Right renal pelvis (tissue), 4 donors: ENCODE data around the gene GTF3A. TPM values are rescaled to one million over a fixed set of nuclear protein-coding genes. Genes with fewer than 3 reads are reported as not detected.

ENCODE experiments used
- DNase-seq, 4 donors: peaks; one replicate each; pipeline ENCODE4 v3.0.0-alpha.2; 2013; ENCODE audit warnings: low read depth in 4 of 4, low spot score in 3 of 4, missing footprints in 1 of 4
- polyA plus RNA-seq, 4 donors: library from polyadenylated mRNA; unstranded; fragments of 120-200 nt; gene quantifications; one replicate each; pipeline ENCODE4 v1.2.1, GENCODE V29; 2013; ENCODE audit not compliant: insufficient read length in 4 of 4

GTF3A gene
- polyA plus RNA-seq, 4 donors, result 79.2 to 98.2 (median 88.1) TPM

DNA sequence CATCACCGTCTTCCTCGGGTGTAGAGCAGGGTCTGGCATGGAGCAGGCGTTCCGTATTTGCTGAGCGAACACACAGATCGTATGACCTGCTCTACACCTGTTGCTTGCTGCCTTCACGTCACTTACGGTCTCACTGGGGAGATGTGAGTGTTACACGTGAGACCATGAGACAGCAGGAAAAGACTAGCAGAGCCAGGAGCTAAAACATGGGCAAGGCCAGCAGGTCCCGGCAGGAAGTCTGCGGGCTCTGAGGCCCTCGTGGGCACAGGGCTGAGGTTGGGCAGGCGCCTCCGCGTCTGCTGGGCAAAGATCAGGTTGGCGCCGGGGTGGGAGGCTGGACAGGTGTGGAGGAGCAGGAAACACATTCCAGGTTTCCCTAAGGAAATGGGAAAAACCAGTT, 19.7 kb upstream of the GTF3A start:
- no peak for DNase-seq

DNA sequence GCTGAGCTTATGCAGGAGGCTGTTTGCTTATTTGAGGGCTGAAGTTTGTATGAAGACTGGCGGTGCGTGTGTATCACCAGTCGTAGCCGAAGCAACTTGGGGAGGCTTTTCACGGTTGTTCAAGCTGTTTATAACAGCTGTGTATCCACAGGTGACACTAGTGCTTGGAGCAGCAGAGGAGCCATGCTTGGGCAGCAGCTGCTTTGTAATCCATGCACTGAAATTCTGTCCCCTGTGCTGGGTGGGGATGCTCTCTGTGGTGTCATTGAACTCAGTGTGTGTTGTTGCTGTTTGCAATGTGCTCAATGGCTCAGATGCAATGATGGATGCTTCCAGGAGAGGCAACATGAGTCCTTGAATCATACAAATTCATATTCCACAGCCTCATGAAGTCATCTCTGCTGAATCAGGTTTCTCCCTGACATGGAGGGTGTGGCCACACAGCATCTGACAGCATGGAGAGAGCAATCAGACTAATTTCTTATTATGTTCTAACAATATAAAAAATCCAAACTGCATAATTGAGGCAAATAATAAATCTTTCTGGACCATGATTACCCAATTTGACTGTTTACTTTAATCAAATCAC, 18.8 kb upstream of the GTF3A start:
- DNase-seq, result no peak

- DNase-seq, result no peak
Measured at GRCh38 chr13:27406178-27406939, 18.1 kb upstream of the GTF3A start.

GRCh38 chr13:27408074-27408473, 16.3 kb upstream of the GTF3A start:
- DNase-seq, result no peak

DNA sequence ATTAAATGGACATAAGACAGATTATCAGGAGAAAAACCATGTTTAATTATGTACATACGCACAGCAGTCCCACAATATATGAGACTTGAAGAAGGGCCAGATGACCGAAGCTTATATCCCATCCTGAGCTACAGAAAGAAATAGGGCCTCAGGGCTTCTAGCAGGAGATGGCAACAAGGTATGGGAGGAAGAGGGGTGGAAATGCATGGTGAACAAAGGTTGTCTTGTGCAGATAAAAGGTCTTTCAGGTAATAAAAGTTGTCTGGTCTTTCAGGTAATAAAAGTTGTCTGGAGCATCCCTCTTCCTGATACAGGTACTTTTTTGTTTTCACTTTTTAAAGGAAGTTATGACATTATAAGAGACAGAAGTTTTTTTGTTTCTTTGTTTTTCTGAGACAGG, 15.4 kb upstream of the GTF3A start:
- no peak for DNase-seq

DNA sequence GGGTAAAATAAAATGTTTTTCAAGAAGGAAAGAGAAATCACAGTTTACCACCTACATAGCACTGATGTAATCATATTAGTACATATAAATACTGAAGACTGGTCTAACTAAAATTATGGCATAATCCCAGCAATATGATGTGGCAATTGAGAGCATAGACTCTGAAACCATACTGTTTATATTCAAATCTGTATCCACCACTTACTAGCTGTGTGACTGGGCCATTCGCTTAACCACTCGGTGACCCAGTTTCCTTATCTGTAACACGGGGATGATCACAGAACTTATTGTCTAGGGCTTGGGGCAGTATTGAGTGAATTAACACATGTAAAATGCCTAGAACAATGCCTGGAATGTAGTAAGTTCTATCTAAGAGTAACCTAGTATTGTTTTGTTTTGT, 13.1 kb upstream of the GTF3A start:
- DNase-seq, result no peak

DNA sequence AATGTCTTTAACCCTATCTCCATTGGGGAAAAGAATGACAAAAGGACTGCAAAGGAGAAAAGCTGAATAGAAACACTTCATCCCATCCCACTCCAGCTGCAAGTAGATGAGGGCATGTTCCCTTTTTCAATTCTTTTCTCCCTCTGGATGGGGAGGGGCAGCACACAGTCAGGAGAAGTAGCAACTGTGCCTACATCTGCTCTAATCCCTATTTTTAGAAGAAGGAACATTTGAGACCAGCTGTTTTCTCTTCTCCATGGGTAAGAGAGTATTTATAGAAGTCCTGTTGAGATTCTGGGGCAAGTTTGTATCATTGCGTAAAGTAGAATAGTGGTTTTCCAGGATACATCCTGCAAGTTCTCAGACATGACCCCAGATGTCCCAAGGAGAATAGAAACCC, 9.3 kb upstream of the GTF3A start:
- DNase-seq, result no peak

DNA sequence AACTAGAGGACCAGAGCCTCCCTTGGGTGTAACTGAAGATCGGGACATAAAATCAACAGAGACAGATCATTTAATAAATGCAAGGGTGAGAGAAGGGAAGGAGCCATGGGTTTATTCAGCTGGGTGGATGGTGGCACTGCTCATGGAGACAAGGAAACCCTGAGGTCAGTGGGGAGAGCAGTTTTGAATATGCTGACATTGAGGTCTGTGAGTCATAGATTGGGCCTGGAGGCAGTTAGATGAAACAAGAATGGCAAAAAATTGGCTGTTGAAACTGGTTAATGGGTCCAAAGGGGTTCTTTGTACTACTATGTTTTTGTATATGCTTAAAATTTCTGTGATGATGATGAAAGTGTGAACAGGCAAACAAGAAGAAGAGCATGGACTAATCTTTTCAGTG, 5.1 kb upstream of the GTF3A start:
- DNase-seq, result no peak

DNA sequence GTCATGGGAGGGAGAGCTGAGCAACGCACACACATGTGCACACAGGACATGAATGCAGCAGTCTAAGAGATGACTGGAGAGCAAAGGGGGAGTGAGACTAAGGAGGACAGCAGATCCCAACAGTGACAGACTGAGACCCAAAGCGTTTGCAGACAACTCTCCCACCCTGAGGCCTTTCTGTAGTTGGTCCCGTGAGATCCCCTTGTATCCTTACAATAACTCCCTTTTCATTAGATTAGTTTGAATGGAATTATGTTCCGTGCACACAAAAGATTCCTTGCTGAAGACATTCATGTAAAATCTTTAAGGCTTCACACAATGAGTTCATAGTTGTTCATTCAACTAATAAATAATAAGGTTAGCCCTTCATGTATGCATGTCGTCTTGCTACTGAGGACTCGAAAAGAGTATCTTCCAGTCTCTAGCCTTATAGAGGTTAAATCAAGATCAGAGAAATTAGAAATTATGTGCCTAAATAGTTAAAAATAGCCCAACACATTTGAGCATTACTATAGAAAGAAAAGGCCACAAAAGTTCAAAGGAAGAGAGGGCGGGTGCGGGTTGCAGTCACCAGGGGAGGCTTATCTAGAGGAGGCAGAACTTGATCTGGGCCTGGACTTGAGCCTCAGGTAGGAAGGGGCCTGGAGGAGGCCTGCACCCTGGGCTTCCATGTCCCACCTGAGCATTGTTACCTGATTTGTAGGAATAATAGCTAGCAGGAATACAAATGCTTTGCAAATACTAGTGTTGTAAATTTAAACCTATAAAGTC, 3.1 kb upstream of the GTF3A start:
- no peak for DNase-seq

GRCh38 chr13:27423333-27423732, 1.1 kb upstream of the GTF3A start:
- DNase-seq, result no peak

DNA sequence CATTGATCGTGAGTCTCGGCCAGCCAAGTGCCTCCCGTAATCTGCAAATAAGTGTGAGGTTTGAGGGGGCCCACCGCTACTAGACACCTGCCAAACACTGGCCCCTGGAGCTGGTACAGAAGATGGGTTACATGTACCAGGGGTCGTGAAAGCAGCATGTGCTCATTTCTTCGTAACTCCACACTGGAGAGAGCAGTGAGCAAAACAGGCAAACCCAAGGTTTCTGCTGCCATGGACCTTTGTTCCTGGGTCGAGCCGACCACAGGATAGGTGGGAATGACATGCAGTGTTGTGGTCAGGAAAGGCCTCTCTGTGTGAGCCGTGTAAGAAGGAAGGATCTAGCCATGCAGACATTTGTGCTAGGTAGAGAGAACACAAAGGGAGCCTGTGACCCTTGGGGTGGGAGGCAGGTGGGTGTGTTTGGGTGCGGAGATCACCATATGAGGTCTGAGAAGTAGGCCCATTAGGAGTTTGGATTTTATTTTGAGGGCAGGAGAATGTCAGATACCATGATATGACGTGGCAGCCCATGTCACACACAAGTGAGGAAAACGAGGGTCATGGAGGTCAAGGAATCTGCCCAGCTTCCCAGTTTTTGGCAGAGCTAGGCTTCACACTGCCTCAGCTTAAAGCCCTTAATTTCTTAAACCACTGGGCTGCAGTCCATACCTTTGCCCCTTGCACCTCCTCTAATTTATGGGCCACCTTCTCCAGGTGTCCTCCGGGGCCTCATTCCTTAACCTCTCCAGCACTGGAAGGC, 919 bp downstream of the GTF3A start:
- no peak for DNase-seq

DNA sequence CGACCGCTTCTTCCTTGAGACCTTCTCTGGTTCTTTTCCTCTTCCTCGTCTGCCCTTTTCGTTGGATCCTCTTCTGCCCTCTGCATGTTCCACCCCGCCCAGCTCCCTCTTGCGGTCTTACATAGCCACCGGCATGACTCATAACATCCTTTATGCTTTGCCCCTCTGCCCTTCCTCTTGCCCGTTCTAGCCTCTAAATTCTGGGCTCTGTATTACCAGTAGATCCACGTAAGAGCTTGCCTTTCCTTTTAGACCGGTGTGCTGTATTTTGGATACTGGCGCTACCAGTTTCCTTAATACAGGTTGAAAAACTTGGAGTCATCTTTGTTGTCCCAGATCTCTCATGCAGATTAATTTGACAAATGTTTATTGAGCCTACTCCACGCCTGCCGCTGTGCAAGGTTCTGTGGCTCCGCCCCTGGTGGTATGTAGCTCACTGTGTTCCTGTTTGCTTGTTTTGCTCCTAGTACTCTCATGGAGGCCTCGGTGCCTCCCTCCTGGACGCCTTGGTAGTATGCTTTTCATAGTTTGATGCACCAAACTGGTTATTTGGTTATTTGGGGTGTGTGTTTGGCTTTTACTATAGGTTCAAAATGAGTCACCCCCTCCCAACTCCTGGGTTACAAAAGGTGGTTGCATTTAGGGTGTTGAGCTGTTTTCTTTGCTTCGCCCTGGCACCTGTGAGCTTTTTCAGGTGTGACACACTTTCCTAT, 1.7 kb downstream of the GTF3A start:
- DNase-seq, result no peak

DNA sequence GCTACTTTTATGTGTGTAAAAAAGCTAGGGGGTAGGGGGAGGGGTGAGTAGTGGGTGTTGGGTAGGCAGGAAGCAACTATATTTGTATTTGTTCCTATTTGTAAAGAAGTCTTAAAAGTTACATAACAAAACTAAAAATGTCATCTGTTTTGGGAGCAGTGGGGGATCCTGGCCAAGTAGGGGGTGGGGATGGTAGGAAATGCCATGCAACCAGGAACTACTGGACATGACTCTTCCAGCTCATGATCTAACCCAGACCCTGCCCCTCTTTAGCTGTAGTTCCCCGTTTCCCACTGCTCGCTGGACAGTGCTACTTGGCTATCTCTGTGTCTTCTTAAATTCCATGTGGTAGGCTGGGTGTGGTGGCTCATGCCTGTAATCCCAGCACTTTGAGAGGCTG, 3.2 kb downstream of the GTF3A start:
- no peak for DNase-seq

DNA sequence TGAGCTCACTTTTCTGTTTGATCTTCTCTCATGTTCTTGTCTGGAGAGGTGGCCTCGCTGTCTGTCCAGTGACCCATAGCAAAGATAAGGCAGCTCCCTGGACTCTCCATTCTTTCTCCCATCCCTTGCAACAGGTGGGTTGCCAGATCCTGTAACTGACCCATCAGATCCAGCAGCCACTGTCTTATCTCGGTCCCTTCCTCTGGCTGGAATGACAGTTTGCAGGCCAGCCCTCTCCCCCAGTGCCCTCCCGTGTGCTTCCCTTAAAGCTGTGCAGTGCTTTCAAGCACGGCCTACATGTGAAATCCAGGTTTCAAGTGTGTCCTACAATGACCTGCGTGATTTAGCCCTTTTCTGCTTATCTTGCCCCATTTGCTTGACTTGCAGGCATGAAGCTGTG, 3.7 kb downstream of the GTF3A start:
- no peak for DNase-seq

GRCh38 chr13:27432180-27432579, 7.8 kb downstream of the GTF3A start:
- DNase-seq, result no peak

GRCh38 chr13:27432611-27433210, 8.3 kb downstream of the GTF3A start:
- no peak for DNase-seq

DNA sequence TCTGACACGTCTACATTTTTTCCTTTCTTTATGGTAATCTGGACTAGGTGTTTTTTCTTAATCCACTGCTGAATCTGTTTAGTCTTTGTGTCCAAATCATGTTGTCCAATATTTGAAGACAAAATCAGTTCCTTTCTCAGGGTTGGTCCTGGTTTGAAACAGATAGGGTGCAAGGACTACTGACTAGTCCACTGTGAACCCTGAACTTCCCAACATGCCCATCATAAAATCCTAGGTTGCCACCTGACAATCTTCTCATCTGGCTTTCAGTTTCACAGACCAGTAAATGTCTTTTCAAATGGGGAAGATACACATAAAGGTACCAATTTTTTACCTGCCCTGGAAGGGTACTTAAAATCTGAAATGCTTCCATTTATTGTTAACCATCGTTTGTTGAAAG, 12.7 kb downstream of the GTF3A start:
- DNase-seq, result no peak

DNA sequence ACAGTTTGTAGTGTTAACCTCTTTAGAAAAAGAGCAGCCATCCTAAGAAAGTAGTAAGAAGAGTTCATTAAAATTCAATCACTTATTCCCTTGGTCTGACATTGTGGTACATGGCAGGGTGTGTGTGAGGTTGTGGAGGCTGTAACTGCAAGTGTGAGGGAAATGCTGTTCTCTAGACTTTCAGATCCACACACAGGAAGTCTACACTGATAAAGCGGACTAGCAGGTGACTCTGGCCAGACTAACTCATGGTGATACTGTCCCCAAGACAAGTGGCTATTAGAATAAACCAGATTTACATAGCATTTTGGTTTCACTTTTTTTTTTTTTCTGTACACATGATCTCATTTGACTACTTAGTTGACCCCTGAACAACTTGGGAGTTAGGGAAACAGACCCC, 16.0 kb downstream of the GTF3A start:
- no peak for DNase-seq

DNA sequence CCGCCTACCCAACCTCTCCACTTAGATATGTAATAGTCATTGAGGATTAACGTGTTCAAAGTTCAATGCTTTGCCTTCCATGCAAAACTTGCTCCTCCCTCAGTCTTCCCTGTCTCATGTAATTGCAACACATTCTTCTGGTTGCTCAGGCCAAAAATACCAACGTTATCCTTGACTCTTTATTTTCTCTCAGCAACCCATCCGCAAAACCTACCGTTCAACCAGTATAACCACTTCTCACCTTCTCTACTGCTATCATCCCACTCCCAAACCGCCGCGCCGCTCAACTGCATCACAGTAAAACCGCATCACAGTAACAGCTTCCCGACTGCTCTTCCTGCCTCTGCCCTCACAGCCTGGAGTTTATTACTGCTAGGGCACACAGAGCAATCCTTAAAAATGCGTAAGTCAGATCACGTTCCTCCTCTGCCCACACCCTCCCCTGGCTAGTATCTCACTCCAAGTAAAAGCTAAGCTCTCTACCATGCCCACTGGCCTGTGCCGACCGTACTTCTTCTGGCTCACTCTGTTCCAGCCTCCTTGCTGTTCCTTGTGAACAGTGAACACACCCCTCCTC, 17.7 kb downstream of the GTF3A start:
- DNase-seq, result no peak

- no peak for DNase-seq
Measured at GRCh38 chr13:27442797-27443196, 18.4 kb downstream of the GTF3A start.
